ENCODE results near the gene PROZ.

DNA sequence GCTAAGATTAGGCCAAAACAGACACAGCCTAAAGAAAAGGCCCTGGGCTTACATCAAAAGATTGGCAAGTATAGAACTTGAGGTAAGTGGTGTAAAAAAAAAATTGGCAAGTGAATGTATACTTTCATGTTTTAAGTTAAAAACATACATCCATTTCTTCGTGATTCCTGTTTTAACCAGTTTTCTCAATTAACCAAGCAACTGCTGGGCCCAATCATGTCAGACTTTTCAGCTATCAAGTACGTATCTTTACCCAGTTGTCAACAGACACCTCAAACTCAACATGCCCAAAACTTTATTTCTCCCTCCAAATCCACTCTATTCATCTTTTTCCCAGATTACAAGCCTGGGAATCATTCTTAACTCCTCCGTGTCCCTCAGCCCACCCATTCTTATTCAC, 49.0 kb downstream of the PROZ start:
- TF ChIP-seq, protein P1, sequence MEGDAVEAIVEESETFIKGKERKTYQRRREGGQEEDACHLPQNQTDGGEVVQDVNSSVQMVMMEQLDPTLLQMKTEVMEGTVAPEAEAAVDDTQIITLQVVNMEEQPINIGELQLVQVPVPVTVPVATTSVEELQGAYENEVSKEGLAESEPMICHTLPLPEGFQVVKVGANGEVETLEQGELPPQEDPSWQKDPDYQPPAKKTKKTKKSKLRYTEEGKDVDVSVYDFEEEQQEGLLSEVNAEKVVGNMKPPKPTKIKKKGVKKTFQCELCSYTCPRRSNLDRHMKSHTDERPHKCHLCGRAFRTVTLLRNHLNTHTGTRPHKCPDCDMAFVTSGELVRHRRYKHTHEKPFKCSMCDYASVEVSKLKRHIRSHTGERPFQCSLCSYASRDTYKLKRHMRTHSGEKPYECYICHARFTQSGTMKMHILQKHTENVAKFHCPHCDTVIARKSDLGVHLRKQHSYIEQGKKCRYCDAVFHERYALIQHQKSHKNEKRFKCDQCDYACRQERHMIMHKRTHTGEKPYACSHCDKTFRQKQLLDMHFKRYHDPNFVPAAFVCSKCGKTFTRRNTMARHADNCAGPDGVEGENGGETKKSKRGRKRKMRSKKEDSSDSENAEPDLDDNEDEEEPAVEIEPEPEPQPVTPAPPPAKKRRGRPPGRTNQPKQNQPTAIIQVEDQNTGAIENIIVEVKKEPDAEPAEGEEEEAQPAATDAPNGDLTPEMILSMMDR (conservative IDR thresholded peaks at IDR 0.05; ENCODE audit: low read depth, low read length), result no peak
- TF ChIP-seq EZH2 (IDR thresholded peaks at IDR 0.05; ENCODE audit: low read length, unreplicated experiment), result no peak

Measured in PC-3 (cell line).